ENCODE measurements around the gene BCAS3.

BCAS3 gene

DNA sequence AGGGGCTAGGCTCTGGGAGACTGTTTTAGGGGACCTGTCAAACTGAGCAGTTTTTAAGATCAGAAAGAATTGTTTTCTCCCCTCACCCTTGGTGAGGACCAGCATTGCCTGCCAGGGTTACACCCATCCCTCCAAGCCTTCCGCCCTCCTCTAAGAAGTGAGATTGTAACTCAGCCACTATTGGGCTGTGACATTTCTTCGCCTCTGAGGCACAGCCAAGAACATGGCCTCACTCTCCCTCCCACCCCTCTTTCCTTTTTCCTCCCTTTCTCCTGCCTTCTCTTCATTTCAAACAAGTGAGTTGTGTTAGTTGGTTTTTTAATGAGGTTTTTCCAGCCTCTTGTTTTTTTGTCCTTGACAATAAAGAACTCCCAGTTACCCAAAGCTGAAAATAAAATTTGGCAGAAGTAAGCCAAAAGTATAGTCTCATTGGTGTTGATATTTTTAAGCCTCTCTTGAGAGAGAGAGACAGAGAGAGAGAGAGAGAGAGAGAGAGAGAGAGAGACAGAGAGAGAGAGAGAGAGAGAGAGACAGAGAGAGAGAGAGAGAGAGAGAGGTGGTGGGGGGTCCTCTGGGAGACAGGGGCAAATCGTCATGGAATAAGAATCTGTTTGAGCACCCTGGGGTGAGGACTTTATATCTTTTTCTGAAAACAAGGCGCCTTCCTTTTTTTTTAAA, 644.8 kb downstream of the BCAS3 start:
- Histone ChIP-seq H3K9me3 (no peaks in the 10 kb centered on the region), H3K27me3 (no peaks in the 10 kb centered on the region), H3K36me3 (no peaks in the 10 kb centered on the region), H3K27ac (peak overlapping the region; percentile 72 to 76), H3K4me1 (peaks cover 0 to 49% (median 25%) of the 10 kb centered on the region in 4 donors), H3K4me3 (no peak overlapping the region)
- no peak for DNase-seq
- intact Hi-C loops (cut with DNase I; ENCODE audit: low total_unique reads): no loop called here
- TF ChIP-seq, protein P1, sequence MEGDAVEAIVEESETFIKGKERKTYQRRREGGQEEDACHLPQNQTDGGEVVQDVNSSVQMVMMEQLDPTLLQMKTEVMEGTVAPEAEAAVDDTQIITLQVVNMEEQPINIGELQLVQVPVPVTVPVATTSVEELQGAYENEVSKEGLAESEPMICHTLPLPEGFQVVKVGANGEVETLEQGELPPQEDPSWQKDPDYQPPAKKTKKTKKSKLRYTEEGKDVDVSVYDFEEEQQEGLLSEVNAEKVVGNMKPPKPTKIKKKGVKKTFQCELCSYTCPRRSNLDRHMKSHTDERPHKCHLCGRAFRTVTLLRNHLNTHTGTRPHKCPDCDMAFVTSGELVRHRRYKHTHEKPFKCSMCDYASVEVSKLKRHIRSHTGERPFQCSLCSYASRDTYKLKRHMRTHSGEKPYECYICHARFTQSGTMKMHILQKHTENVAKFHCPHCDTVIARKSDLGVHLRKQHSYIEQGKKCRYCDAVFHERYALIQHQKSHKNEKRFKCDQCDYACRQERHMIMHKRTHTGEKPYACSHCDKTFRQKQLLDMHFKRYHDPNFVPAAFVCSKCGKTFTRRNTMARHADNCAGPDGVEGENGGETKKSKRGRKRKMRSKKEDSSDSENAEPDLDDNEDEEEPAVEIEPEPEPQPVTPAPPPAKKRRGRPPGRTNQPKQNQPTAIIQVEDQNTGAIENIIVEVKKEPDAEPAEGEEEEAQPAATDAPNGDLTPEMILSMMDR (IDR thresholded peaks at IDR 0.05): peak in 1 of 2 experiments; percentile 24

GRCh38 chr17:61323003-61323908, 645.6 kb downstream of the BCAS3 start:
- H3K27me3 ChIP-seq: no peaks in the 10 kb centered on the region
- H3K9me3 ChIP-seq: no peaks in the 10 kb centered on the region
- no peak overlapping the region for H3K4me3 ChIP-seq
- peak overlapping the region; percentile 72 to 76 for H3K27ac ChIP-seq
- TF ChIP-seq, protein P1 (IDR thresholded peaks at IDR 0.05): peak in 1 of 2 experiments; percentile 1
- no peaks in the 10 kb centered on the region for H3K36me3 ChIP-seq
- intact Hi-C loops (cut with DNase I; ENCODE audit: low total_unique reads): no loop called here
- peaks cover 0 to 49% (median 25%) of the 10 kb centered on the region in 4 donors for H3K4me1 ChIP-seq
- DNase-seq: no peak

DNA sequence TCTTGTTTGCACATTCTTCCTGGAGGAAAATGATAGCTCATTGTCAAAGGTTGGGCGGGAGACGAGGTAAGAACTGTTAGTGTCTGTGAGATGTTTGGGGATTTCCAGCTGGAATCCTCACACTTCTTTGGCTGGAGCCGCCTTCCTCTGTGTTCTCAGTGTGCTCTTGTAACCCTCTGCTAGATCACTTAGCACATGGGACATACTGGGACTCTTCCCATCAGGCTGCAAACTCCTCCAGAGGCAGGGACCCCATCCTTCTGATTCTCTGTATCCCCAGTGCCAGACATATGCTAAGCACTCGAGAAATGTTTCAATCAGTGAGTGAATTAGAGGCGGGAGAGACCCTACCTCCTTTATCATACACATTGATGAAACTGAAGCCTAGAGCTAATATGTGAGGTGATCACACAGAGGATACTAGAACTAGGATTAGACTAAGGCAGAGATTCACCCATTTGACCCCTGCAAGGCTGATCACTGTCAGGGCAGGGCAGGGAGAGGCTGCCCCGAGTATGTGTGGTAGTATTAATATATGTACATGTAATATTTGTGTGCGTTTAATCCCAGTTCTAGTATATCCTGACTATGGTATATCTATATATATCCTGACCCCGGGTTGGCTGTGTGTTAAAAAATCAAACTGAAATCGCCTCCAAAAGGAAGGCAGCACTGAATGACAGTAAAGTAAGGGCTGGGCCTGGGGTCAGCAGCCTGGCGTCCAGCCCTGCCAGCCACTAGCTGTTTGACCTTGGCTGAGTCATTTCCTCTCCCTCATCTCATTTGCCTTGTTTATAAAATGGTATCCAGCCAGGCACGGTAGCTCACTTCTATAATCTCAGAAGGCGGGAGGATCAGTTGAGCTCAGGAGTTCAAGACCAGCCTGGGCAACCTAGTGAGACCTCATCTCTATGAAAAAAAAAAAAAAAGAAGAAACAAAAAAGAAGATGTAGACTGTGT, 646.5 kb downstream of the BCAS3 start:
- no peaks in the 10 kb centered on the region for H3K9me3 ChIP-seq
- TF ChIP-seq, protein P1 (IDR thresholded peaks at IDR 0.05): no peak
- H3K36me3 ChIP-seq: no peaks in the 10 kb centered on the region
- H3K4me3 ChIP-seq: no peak overlapping the region
- no peak for DNase-seq
- peak overlapping the region; percentile 72 to 76 for H3K27ac ChIP-seq
- H3K4me1 ChIP-seq: peaks cover 0 to 49% (median 25%) of the 10 kb centered on the region in 4 donors
- intact Hi-C loops (cut with DNase I; ENCODE audit: low total_unique reads): no loop called here
- no peaks in the 10 kb centered on the region for H3K27me3 ChIP-seq

- H3K27ac ChIP-seq: peak overlapping the region; percentile 72 to 76
- H3K4me1 ChIP-seq: peaks cover 0 to 49% (median 25%) of the 10 kb centered on the region in 4 donors
- DNase-seq: no peak
- intact Hi-C loops (cut with DNase I; ENCODE audit: low total_unique reads): no loop called here
- H3K9me3 ChIP-seq: no peaks in the 10 kb centered on the region
- H3K36me3 ChIP-seq: no peaks in the 10 kb centered on the region
- TF ChIP-seq, protein P1 (IDR thresholded peaks at IDR 0.05): no peak
- no peaks in the 10 kb centered on the region for H3K27me3 ChIP-seq
- no peak overlapping the region for H3K4me3 ChIP-seq
Measured at GRCh38 chr17:61324950-61325349, 647.3 kb downstream of the BCAS3 start.

Data from tibial artery (tissue), 4 donors.